Glomerular visceral epithelial cell (primary cell): Measurements from ENCODE around the gene CALD1.
A peak's percentile ranks its signal among the peaks of the same experiment; 100 is the strongest.
"Not testable (repeated sequence)": the region's sequence is repeated elsewhere in the genome, so short reads cannot be mapped to it uniquely, and the experiment has no call there.

Source experiments
- DNase-seq: peaks from one replicate; pipeline ENCODE4 v3.0.0-alpha.2; 2016; ENCODE audit errors: extremely low spot score

The CALD1 gene

GRCh38 chr7:134948736-134949135, 169.3 kb downstream of the CALD1 start:
- DNase-seq = no peak

- no peak for DNase-seq
Observed at GRCh38 chr7:134949171-134949570, 169.7 kb downstream of the CALD1 start.

GRCh38 chr7:134954197-134955082, 175.0 kb downstream of the CALD1 start:
- DNase-seq = no peak

- DNase-seq = no peak
Observed at GRCh38 chr7:134957005-134957404, 177.6 kb downstream of the CALD1 start.

- DNase-seq = no peak
Observed at GRCh38 chr7:134959810-134960209, 180.4 kb downstream of the CALD1 start.

GRCh38 chr7:134962270-134962780, 182.9 kb downstream of the CALD1 start:
- DNase-seq = no peak

GRCh38 chr7:134963036-134963435, 183.6 kb downstream of the CALD1 start:
- no peak for DNase-seq

- DNase-seq = no peak
Observed at GRCh38 chr7:134966691-134967090, 187.3 kb downstream of the CALD1 start.

- DNase-seq = no peak
Observed at GRCh38 chr7:134968110-134968509, 188.7 kb downstream of the CALD1 start.

- DNase-seq = not testable (repeated sequence)
Observed at GRCh38 chr7:134981645-134982044, 202.2 kb downstream of the CALD1 start.

GRCh38 chr7:134985894-134986362, 206.5 kb downstream of the CALD1 start:
- no peak for DNase-seq

GRCh38 chr7:134986363-134987251, 207.2 kb downstream of the CALD1 start, which contains the start of gene AGBL3:
Gene AGBL3 (plus strand): TSS chr7:134986508. CDS start chr7:134987934, 1,426 bp downstream.
- peak; percentile 92 for DNase-seq

- DNase-seq = no peak
Observed at GRCh38 chr7:134988161-134988560, 208.7 kb downstream of the CALD1 start.

GRCh38 chr7:134991469-134992339, 212.3 kb downstream of the CALD1 start:
- DNase-seq = no peak

GRCh38 chr7:134992626-134993179, 213.3 kb downstream of the CALD1 start:
- DNase-seq = no peak

GRCh38 chr7:134993877-134994456, 214.5 kb downstream of the CALD1 start:
- DNase-seq = no peak

- no peak for DNase-seq
Observed at GRCh38 chr7:134995239-134996096, 216.0 kb downstream of the CALD1 start.

- no peak for DNase-seq
Observed at GRCh38 chr7:134996097-134996550, 216.7 kb downstream of the CALD1 start.

GRCh38 chr7:134997214-134997885, 217.9 kb downstream of the CALD1 start:
- DNase-seq = no peak
